Adipocyte (in vitro differentiated cells): ENCODE measurements around the gene SAP25.

ENCODE experiments used
- DNase-seq: peaks from one replicate; pipeline ENCODE4 v3.0.0-alpha.2; 2015; ENCODE audit warnings: low read depth
- H3K27me3 ChIP-seq: replicated peaks from 2 replicates; pipeline ENCODE4 v1.7.0; 2013; ENCODE audit warnings: mild to moderate bottlenecking, low read length, moderate library complexity; ENCODE audit not compliant: control insufficient read depth, insufficient read depth
- H3K36me3 ChIP-seq: 2 replicates; pipeline ENCODE4 v1.7.0; 2013; ENCODE audit warnings: low read length, mild to moderate bottlenecking, moderate library complexity; ENCODE audit not compliant: control insufficient read depth, insufficient read depth, severe bottlenecking
- H3K4me1 ChIP-seq: 2 replicates; pipeline ENCODE4 v1.7.0; 2013; ENCODE audit warnings: mild to moderate bottlenecking, low read length, moderate library complexity; ENCODE audit not compliant: control insufficient read depth, insufficient read depth
- H3K4me3 ChIP-seq: 2 replicates; pipeline ENCODE4 v1.7.0; 2013; ENCODE audit warnings: mild to moderate bottlenecking, low read length, moderate library complexity
- H3K9ac ChIP-seq: 2 replicates; pipeline ENCODE4 v1.7.0; 2013; ENCODE audit warnings: mild to moderate bottlenecking, low read length, moderate library complexity
- H3K9me3 ChIP-seq: 2 replicates; pipeline ENCODE4 v1.7.0; 2013; ENCODE audit warnings: mild to moderate bottlenecking, low read length, moderate library complexity; ENCODE audit not compliant: control insufficient read depth

Gene SAP25

GRCh38 chr7:100572949-100573675, 588 bp downstream of the SAP25 start:
- no peak overlapping the region for H3K9ac ChIP-seq
- H3K9me3 ChIP-seq, result no peaks in the 10 kb centered on the region
- H3K4me3 ChIP-seq, result no peak overlapping the region
- peaks cover 33% of the 10 kb centered on the region for H3K36me3 ChIP-seq
- peaks cover 8% of the 10 kb centered on the region for H3K27me3 ChIP-seq
- DNase-seq, result no peak
- peaks cover 9% of the 10 kb centered on the region for H3K4me1 ChIP-seq

DNA sequence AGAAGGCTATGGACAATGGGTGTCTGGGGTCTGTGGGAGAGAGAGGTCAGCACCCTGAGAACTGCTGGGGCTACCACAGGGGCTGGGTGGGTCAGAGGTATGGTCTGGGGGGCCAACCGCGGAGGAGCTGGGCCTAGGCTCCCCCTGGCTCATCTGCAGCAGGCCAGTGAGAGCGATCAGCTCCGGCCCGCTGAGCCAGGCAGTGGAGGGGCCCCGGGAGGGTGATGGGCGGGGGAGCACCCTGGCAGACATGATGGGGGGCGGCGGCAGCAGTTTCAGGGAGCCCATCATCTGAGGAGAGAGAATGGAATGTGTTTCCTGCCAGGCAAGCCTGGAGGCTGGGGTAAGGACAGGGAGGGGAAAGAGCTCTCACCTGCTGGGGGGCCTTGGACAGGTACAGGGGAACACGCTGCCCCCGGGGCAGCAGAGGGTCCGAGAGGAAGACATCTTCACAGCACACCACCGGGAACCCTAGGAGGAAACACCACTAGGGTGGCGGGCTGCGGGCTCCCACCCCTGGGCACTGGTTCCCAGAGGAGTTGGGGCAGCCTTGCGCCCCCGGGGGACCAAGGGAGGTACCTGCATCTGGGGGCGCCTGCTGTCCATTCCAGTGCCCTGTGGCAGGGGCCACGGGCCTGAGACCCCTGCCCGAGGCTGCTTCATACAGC, 1.3 kb downstream of the SAP25 start:
- DNase-seq, result no peak
- Histone ChIP-seq H3K4me1 (peaks cover 9% of the 10 kb centered on the region), H3K4me3 (no peak overlapping the region), H3K27me3 (peaks cover 8% of the 10 kb centered on the region), H3K9ac (no peak overlapping the region), H3K36me3 (peaks cover 26% of the 10 kb centered on the region), H3K9me3 (no peaks in the 10 kb centered on the region)

- Histone ChIP-seq H3K9ac (no peak overlapping the region), H3K27me3 (peaks cover 8% of the 10 kb centered on the region), H3K4me3 (no peak overlapping the region), H3K36me3 (peaks cover 21% of the 10 kb centered on the region), H3K4me1 (peaks cover 9% of the 10 kb centered on the region), H3K9me3 (no peaks in the 10 kb centered on the region)
- DNase-seq, result no peak
Measured at GRCh38 chr7:100571829-100572116, 1.9 kb downstream of the SAP25 start.

DNA sequence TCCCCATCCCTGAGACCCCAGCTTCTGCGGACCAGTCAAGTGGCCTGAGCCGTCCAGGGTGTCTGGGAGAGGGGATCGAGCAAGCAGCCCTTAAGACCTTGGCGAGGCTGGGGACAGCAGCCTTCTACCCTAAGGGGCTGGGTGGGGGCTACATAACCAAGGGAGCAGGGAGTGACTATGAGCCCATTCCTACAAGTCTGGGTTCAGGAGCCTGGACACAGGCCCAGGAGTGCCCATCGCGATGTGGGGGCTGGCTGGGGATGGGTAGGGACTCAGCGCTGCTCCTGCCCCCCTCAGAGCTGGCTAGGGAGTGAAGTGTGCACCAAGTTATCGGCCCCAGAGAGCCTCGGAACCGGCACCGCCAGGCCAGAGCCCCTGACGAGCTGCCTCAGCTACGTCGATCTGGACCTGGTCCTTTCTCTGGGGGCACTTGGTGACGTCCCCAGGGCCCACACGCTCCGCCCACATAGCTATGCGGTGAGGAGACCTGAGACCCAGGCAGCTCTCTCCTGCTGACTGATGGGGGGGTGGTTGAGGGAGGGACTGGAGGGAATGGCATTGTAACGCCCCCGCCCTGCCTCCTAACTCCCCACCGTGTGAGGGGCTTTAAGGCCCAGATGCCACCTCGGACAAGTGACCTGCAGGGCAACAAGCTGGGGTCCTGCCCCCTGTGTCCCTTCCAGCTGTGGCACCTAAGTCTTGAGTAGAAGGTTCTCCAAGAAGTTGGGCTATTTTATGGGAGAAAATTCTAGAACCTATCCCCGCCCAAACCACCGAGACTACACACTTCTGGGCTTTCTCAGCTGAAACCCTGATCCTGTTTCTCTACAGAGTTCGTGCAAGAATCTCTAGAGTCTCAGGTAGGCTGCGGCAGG, 2.5 kb downstream of the SAP25 start:
- H3K4me3 ChIP-seq, result no peak overlapping the region
- H3K27me3 ChIP-seq, result peaks cover 8% of the 10 kb centered on the region
- peaks cover 9% of the 10 kb centered on the region for H3K4me1 ChIP-seq
- no peak overlapping the region for H3K9ac ChIP-seq
- no peak for DNase-seq
- H3K9me3 ChIP-seq, result no peaks in the 10 kb centered on the region
- peaks cover 15% of the 10 kb centered on the region for H3K36me3 ChIP-seq

DNA sequence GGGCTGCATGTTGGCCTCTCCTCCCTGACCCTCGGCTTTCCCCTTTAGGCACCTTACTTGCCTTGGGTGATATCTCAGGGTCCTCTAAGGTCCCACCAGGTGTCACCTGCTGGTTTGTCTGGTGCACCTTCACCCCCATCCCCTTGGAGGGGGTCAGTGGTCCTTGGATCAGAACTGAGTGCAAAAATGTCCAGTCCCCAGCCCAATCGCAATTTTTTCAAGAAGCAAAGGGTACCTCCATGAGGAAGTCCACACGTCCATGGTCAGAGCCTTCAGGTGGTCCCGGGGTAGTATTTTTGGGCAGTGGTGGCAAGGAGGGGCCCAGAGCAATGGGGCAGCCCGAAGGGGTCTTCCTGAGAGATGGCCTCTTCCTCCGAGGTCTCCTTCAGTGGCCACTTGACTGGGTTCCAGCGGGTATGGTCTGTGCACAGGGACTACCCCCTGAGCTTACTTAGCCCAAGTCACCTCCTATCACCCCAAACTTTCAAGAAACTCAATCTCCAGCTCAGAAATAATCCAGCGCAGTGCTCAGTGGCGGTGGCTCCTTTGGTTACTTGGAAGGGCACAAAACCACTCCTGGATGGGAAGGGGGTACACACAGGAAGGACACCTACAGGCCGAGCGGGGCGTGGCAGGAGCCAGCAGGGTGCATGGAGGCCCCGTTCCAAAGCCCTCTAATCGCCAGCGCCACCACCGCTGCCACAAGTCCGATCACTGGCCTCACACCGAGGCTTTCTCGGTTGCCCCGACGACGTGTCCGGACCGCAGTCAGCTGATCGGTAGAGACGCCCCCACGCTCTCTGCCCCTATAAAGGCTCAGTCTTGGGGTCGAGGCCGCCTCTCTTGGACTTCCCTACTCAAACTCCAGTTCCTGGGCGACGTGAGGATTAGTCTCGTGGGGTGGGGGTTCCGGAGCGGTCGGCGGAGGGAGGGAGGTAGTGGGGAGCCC, 4.5 kb downstream of the SAP25 start:
- peak; percentile 40 for DNase-seq
- no peaks in the 10 kb centered on the region for H3K36me3 ChIP-seq
- H3K9me3 ChIP-seq, result no peaks in the 10 kb centered on the region
- H3K9ac ChIP-seq, result no peak overlapping the region
- H3K4me1 ChIP-seq, result peaks cover 9% of the 10 kb centered on the region
- H3K4me3 ChIP-seq, result peak overlapping the region; percentile 65
- peaks cover 8% of the 10 kb centered on the region for H3K27me3 ChIP-seq

DNA sequence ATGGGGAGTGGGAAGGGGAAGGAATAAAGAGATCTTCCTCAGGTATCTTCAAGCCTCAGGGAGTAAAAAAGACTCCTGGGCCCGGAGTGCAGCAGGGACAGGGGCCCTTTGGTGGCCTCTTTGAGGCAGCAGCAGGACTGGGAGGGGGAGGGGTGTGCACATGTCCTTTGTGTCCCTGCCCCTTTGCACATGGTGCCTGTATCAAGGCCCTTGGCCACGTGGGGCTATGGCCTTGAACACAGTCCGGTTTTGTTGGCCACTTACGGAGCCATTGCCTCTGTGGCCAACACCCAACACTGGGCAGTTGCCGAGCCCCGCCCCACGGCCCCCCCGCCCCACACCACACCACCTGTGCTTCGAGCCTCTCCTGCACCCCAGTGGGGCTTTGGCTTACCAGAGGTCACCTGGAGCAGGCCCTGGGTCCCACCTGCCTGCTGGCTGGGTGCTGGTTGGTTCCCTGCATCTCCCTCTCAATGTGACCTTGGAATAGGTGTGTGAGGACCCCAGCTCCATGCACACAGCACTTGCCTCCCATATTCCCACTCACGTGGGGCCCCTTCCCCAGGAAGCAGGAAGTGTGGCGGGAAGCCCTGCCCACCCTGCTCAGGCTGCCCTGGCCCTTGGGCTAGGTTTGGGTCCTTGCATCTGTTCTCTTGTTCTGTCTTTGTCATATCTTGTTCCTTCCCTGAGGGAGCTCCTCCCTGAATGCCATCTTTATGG, 5.4 kb downstream of the SAP25 start:
- Histone ChIP-seq H3K4me3 (no peak overlapping the region), H3K27me3 (peaks cover 8% of the 10 kb centered on the region), H3K9me3 (no peaks in the 10 kb centered on the region), H3K36me3 (no peaks in the 10 kb centered on the region), H3K4me1 (peaks cover 9% of the 10 kb centered on the region), H3K9ac (no peak overlapping the region)
- DNase-seq, result no peak

GRCh38 chr7:100567751-100568175, 5.9 kb downstream of the SAP25 start:
- peaks cover 2% of the 10 kb centered on the region for H3K36me3 ChIP-seq
- no peaks in the 10 kb centered on the region for H3K9me3 ChIP-seq
- H3K4me1 ChIP-seq, result peaks cover 9% of the 10 kb centered on the region
- no peak for DNase-seq
- H3K4me3 ChIP-seq, result no peak overlapping the region
- H3K9ac ChIP-seq, result no peak overlapping the region
- H3K27me3 ChIP-seq, result peaks cover 8% of the 10 kb centered on the region

- peaks cover 8% of the 10 kb centered on the region for H3K27me3 ChIP-seq
- H3K9ac ChIP-seq, result no peak overlapping the region
- H3K36me3 ChIP-seq, result peaks cover 3% of the 10 kb centered on the region
- peaks cover 9% of the 10 kb centered on the region for H3K4me1 ChIP-seq
- DNase-seq, result no peak
- H3K4me3 ChIP-seq, result no peak overlapping the region
- no peaks in the 10 kb centered on the region for H3K9me3 ChIP-seq
Measured at GRCh38 chr7:100567031-100567730, 6.5 kb downstream of the SAP25 start.

DNA sequence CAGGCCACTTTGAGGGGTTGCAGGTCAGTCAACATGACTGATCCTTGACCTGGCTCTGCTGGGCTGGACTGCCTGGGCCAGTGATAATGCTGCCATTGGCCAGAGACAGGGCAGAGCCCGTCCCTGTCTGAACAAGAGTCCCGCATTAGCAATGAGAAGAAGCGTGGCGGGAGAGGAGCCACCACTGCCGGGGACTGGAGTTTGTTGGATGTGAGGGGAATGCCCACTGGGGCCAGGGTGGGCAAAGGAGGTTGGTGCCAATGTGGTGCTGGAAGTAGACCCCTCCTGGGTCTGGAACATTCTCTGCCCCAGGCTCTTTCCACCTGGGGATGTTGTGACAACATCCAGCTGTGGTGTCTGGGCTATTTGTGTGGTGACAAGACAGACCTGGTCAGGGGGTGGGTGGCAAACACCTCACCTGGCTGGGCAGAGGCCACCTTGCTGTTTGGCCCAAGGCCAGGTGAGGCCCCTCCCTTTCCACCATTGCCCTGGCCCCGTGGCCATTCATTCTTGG, 7.6 kb downstream of the SAP25 start:
- no peaks in the 10 kb centered on the region for H3K9me3 ChIP-seq
- H3K27me3 ChIP-seq, result no peaks in the 10 kb centered on the region
- no peak for DNase-seq

More for the DNA sequence above, 7.6 kb downstream of the SAP25 start:
- H3K9ac ChIP-seq, result no peak overlapping the region
- H3K4me3 ChIP-seq, result no peak overlapping the region
- H3K36me3 ChIP-seq, result peaks cover 3% of the 10 kb centered on the region
- H3K4me1 ChIP-seq, result peaks cover 16% of the 10 kb centered on the region
